ENCODE results near the gene C2CD4C.
"Not testable (repeated sequence)": the region's sequence is repeated elsewhere in the genome, so short reads cannot be mapped to it uniquely, and the experiment has no call there.

The C2CD4C gene

GRCh38 chr19:408902-409515 is at the start of gene C2CD4C:
Gene C2CD4C (minus strand): TSS chr19:409147. CDS start chr19:408361, 786 bp downstream.
- H3K27ac ChIP-seq (ENCODE audit: low read length), result no peak within 1 kb of the TSS
- no peaks in the 10 kb centered on the region for H3K36me3 ChIP-seq (ENCODE audit: control insufficient read depth in 2 of 2, insufficient read depth in 2 of 2, low read length in 2 of 2)
- no peak within 1 kb of the TSS for H3K9ac ChIP-seq (ENCODE audit: low read length in 2 of 2)
- H3K4me3 ChIP-seq (ENCODE audit: low read length in 2 of 2), result peak within 1 kb of the TSS; percentile 40 to 60
- H3K27me3 ChIP-seq (ENCODE audit: control insufficient read depth in 1 of 2, insufficient read depth in 2 of 2, low read length in 2 of 2), result peaks cover 32 to 44% of the 10 kb centered on the region in 2 donors
- H3K9me3 ChIP-seq (ENCODE audit: control insufficient read depth in 2 of 2, low read length in 2 of 2), result no peaks in the 10 kb centered on the region
- H3K4me1 ChIP-seq (ENCODE audit: control insufficient read depth, insufficient read depth, low read length), result peaks cover 12% of the 10 kb centered on the region

- peaks cover 0 to 2% of the 10 kb centered on the region in 2 donors for H3K36me3 ChIP-seq (ENCODE audit: control insufficient read depth in 2 of 2, insufficient read depth in 2 of 2, low read length in 2 of 2)
- peaks cover 10% of the 10 kb centered on the region for H3K4me1 ChIP-seq (ENCODE audit: control insufficient read depth, insufficient read depth, low read length)
- no peak overlapping the region for H3K9ac ChIP-seq (ENCODE audit: low read length in 2 of 2)
- H3K4me3 ChIP-seq (ENCODE audit: low read length in 2 of 2), result no peak overlapping the region
- H3K27ac ChIP-seq (ENCODE audit: low read length), result no peak overlapping the region
- no peaks in the 10 kb centered on the region for H3K27me3 ChIP-seq (ENCODE audit: control insufficient read depth in 1 of 2, insufficient read depth in 2 of 2, low read length in 2 of 2)
- no peaks in the 10 kb centered on the region for H3K9me3 ChIP-seq (ENCODE audit: control insufficient read depth in 2 of 2, low read length in 2 of 2)
Observed at GRCh38 chr19:458091-459042, 49.4 kb upstream of the C2CD4C start.

GRCh38 chr19:457636-458035 is 48.7 kb upstream of the C2CD4C start:
- no peaks in the 10 kb centered on the region for H3K27me3 ChIP-seq (ENCODE audit: control insufficient read depth in 1 of 2, insufficient read depth in 2 of 2, low read length in 2 of 2)
- H3K36me3 ChIP-seq (ENCODE audit: control insufficient read depth in 2 of 2, insufficient read depth in 2 of 2, low read length in 2 of 2), result peaks cover 0 to 2% of the 10 kb centered on the region in 2 donors

GRCh38 chr19:456547-457110 is 47.7 kb upstream of the C2CD4C start:
- Histone ChIP-seq H3K4me3 (ENCODE audit: low read length in 2 of 2) (no peak overlapping the region), H3K4me1 (ENCODE audit: control insufficient read depth, insufficient read depth, low read length) (peaks cover 9% of the 10 kb centered on the region), H3K27ac (ENCODE audit: low read length) (no peak overlapping the region), H3K27me3 (ENCODE audit: control insufficient read depth in 1 of 2, insufficient read depth in 2 of 2, low read length in 2 of 2) (no peaks in the 10 kb centered on the region), H3K9me3 (ENCODE audit: control insufficient read depth in 2 of 2, low read length in 2 of 2) (no peaks in the 10 kb centered on the region), H3K9ac (ENCODE audit: low read length in 2 of 2) (no peak overlapping the region), H3K36me3 (ENCODE audit: control insufficient read depth in 2 of 2, insufficient read depth in 2 of 2, low read length in 2 of 2) (peaks cover 0 to 2% of the 10 kb centered on the region in 2 donors)

More at GRCh38 chr19:457636-458035, 48.7 kb upstream of the C2CD4C start:
- H3K9me3 ChIP-seq (ENCODE audit: control insufficient read depth in 2 of 2, low read length in 2 of 2), result no peaks in the 10 kb centered on the region
- no peak overlapping the region for H3K9ac ChIP-seq (ENCODE audit: low read length in 2 of 2)
- H3K4me1 ChIP-seq (ENCODE audit: control insufficient read depth, insufficient read depth, low read length), result peaks cover 10% of the 10 kb centered on the region
- H3K4me3 ChIP-seq (ENCODE audit: low read length in 2 of 2), result no peak overlapping the region
- no peak overlapping the region for H3K27ac ChIP-seq (ENCODE audit: low read length)

- Histone ChIP-seq H3K9ac (ENCODE audit: low read length in 2 of 2) (no peak overlapping the region), H3K9me3 (ENCODE audit: control insufficient read depth in 2 of 2, low read length in 2 of 2) (no peaks in the 10 kb centered on the region), H3K27me3 (ENCODE audit: control insufficient read depth in 1 of 2, insufficient read depth in 2 of 2, low read length in 2 of 2) (no peaks in the 10 kb centered on the region), H3K27ac (ENCODE audit: low read length) (no peak overlapping the region), H3K4me3 (ENCODE audit: low read length in 2 of 2) (no peak overlapping the region), H3K36me3 (ENCODE audit: control insufficient read depth in 2 of 2, insufficient read depth in 2 of 2, low read length in 2 of 2) (peaks cover 0 to 2% of the 10 kb centered on the region in 2 donors), H3K4me1 (ENCODE audit: control insufficient read depth, insufficient read depth, low read length) (peaks cover 7% of the 10 kb centered on the region)
Observed at GRCh38 chr19:455851-456546, 47.1 kb upstream of the C2CD4C start.

- Histone ChIP-seq H3K27me3 (ENCODE audit: control insufficient read depth in 1 of 2, insufficient read depth in 2 of 2, low read length in 2 of 2) (no peaks in the 10 kb centered on the region), H3K9ac (ENCODE audit: low read length in 2 of 2) (no peak overlapping the region), H3K4me1 (ENCODE audit: control insufficient read depth, insufficient read depth, low read length) (peaks cover 7% of the 10 kb centered on the region), H3K9me3 (ENCODE audit: control insufficient read depth in 2 of 2, low read length in 2 of 2) (no peaks in the 10 kb centered on the region), H3K36me3 (ENCODE audit: control insufficient read depth in 2 of 2, insufficient read depth in 2 of 2, low read length in 2 of 2) (peaks cover 0 to 2% of the 10 kb centered on the region in 2 donors), H3K4me3 (ENCODE audit: low read length in 2 of 2) (no peak overlapping the region), H3K27ac (ENCODE audit: low read length) (no peak overlapping the region)
Observed at GRCh38 chr19:455031-455705, 46.2 kb upstream of the C2CD4C start.

- Histone ChIP-seq H3K27me3 (ENCODE audit: control insufficient read depth in 1 of 2, insufficient read depth in 2 of 2, low read length in 2 of 2) (no peaks in the 10 kb centered on the region), H3K4me1 (ENCODE audit: control insufficient read depth, insufficient read depth, low read length) (peaks cover under 1% of the 10 kb centered on the region), H3K9ac (ENCODE audit: low read length in 2 of 2) (no peak overlapping the region), H3K36me3 (ENCODE audit: control insufficient read depth in 2 of 2, insufficient read depth in 2 of 2, low read length in 2 of 2) (peaks cover 0 to 2% of the 10 kb centered on the region in 2 donors), H3K9me3 (ENCODE audit: control insufficient read depth in 2 of 2, low read length in 2 of 2) (no peaks in the 10 kb centered on the region), H3K4me3 (ENCODE audit: low read length in 2 of 2) (no peak overlapping the region), H3K27ac (ENCODE audit: low read length) (no peak overlapping the region)
Observed at GRCh38 chr19:453606-454005, 44.7 kb upstream of the C2CD4C start.

- H3K4me3 ChIP-seq (ENCODE audit: low read length in 2 of 2), result no peak overlapping the region
- H3K36me3 ChIP-seq (ENCODE audit: control insufficient read depth in 2 of 2, insufficient read depth in 2 of 2, low read length in 2 of 2), result peaks cover 0 to 2% of the 10 kb centered on the region in 2 donors
- no peaks in the 10 kb centered on the region for H3K27me3 ChIP-seq (ENCODE audit: control insufficient read depth in 1 of 2, insufficient read depth in 2 of 2, low read length in 2 of 2)
- no peak overlapping the region for H3K9ac ChIP-seq (ENCODE audit: low read length in 2 of 2)
- H3K4me1 ChIP-seq (ENCODE audit: control insufficient read depth, insufficient read depth, low read length), result peaks cover 8% of the 10 kb centered on the region
- no peak overlapping the region for H3K27ac ChIP-seq (ENCODE audit: low read length)
- H3K9me3 ChIP-seq (ENCODE audit: control insufficient read depth in 2 of 2, low read length in 2 of 2), result no peaks in the 10 kb centered on the region
Observed at GRCh38 chr19:452829-453228, 43.9 kb upstream of the C2CD4C start.

- H3K27ac ChIP-seq (ENCODE audit: low read length); H3K4me3 ChIP-seq (ENCODE audit: low read length in 2 of 2); H3K9ac ChIP-seq (ENCODE audit: low read length in 2 of 2); H3K9me3 ChIP-seq (ENCODE audit: control insufficient read depth in 2 of 2, low read length in 2 of 2); H3K36me3 ChIP-seq (ENCODE audit: control insufficient read depth in 2 of 2, insufficient read depth in 2 of 2, low read length in 2 of 2); H3K27me3 ChIP-seq (ENCODE audit: control insufficient read depth in 1 of 2, insufficient read depth in 2 of 2, low read length in 2 of 2): not testable (repeated sequence)
- H3K4me1 ChIP-seq (ENCODE audit: control insufficient read depth, insufficient read depth, low read length), result peaks cover 11% of the 10 kb centered on the region
Observed at GRCh38 chr19:450912-451481, 42.0 kb upstream of the C2CD4C start.

GRCh38 chr19:449916-450315 is 41.0 kb upstream of the C2CD4C start:
- Histone ChIP-seq H3K36me3 (ENCODE audit: control insufficient read depth in 2 of 2, insufficient read depth in 2 of 2, low read length in 2 of 2) (peaks cover 0 to 2% of the 10 kb centered on the region in 2 donors), H3K4me3 (ENCODE audit: low read length in 2 of 2) (no peak overlapping the region), H3K9me3 (ENCODE audit: control insufficient read depth in 2 of 2, low read length in 2 of 2) (no peaks in the 10 kb centered on the region), H3K9ac (ENCODE audit: low read length in 2 of 2) (no peak overlapping the region), H3K4me1 (ENCODE audit: control insufficient read depth, insufficient read depth, low read length) (peaks cover 11% of the 10 kb centered on the region), H3K27me3 (ENCODE audit: control insufficient read depth in 1 of 2, insufficient read depth in 2 of 2, low read length in 2 of 2) (no peaks in the 10 kb centered on the region), H3K27ac (ENCODE audit: low read length) (no peak overlapping the region)

Measured in stomach smooth muscle (tissue), 2 donors.